Embryonic facial prominence (tissue), 1 donor: ENCODE data around the gene FAM163B.
"Not testable (repeated sequence)": the region's sequence is repeated elsewhere in the genome, so short reads cannot be mapped to it uniquely, and the experiment has no call there.

Source experiments
- DNase-seq: peaks from one replicate; pipeline ENCODE4 v3.0.0-alpha.2; 2016; ENCODE audit errors: extremely low spot score

FAM163B gene

GRCh38 chr9:133569891-133570690, 39.1 kb downstream of the FAM163B start:
- no peak for DNase-seq

GRCh38 chr9:133569121-133569785, 39.9 kb downstream of the FAM163B start:
- no peak for DNase-seq

- no peak for DNase-seq
Observed at GRCh38 chr9:133568186-133568585, 41.0 kb downstream of the FAM163B start.

- no peak for DNase-seq
Observed at GRCh38 chr9:133566817-133567216, 42.4 kb downstream of the FAM163B start.

GRCh38 chr9:133566382-133566781, 42.8 kb downstream of the FAM163B start:
- DNase-seq = no peak

GRCh38 chr9:133564451-133565116, 44.6 kb downstream of the FAM163B start:
- no peak for DNase-seq

GRCh38 chr9:133563814-133564213, 45.4 kb downstream of the FAM163B start:
- not testable (repeated sequence) for DNase-seq

GRCh38 chr9:133563291-133563796, 45.8 kb downstream of the FAM163B start:
- no peak for DNase-seq

- DNase-seq = no peak
Observed at GRCh38 chr9:133562611-133563290, 46.4 kb downstream of the FAM163B start.

GRCh38 chr9:133561976-133562554, 47.1 kb downstream of the FAM163B start:
- DNase-seq = no peak

- no peak for DNase-seq
Observed at GRCh38 chr9:133560944-133561343, 48.2 kb downstream of the FAM163B start.

- no peak for DNase-seq
Observed at GRCh38 chr9:133560311-133560710, 48.9 kb downstream of the FAM163B start.

GRCh38 chr9:133558191-133559126, 50.7 kb downstream of the FAM163B start:
- no peak for DNase-seq

- DNase-seq = no peak
Observed at GRCh38 chr9:133557581-133557980, 51.6 kb downstream of the FAM163B start.

GRCh38 chr9:133556354-133556753, 52.8 kb downstream of the FAM163B start:
- DNase-seq = no peak

GRCh38 chr9:133554729-133555128, 54.5 kb downstream of the FAM163B start:
- no peak for DNase-seq

- no peak for DNase-seq
Observed at GRCh38 chr9:133553973-133554713, 55.0 kb downstream of the FAM163B start.

GRCh38 chr9:133553123-133553522, 56.1 kb downstream of the FAM163B start:
- no peak for DNase-seq

GRCh38 chr9:133552236-133552635, 57.0 kb downstream of the FAM163B start:
- no peak for DNase-seq

- DNase-seq = no peak
Observed at GRCh38 chr9:133551446-133551845, 57.7 kb downstream of the FAM163B start.
